Stimulated activated naive CD8-positive, alpha-beta T cell treated with anti-CD3 and anti-CD28 coated beads, Interleukin-15, Interleukin-2, amounts not matched to agents 100 ng/mL and 50 ng/mL, for 24 hours (primary cell): ENCODE data around the gene INPP5D.

Source experiments
- H3K27ac Mint-ChIP-seq: one replicate; pipeline ENCODE4 v1.8.0; 2021; ENCODE audit warnings: mild to moderate bottlenecking, mixed read lengths
- H3K27me3 Mint-ChIP-seq: one replicate; pipeline ENCODE4 v1.8.0; 2021; ENCODE audit warnings: mixed read lengths
- H3K36me3 Mint-ChIP-seq: one replicate; pipeline ENCODE4 v1.8.0; 2021; ENCODE audit warnings: low read depth, mixed read lengths
- H3K4me1 Mint-ChIP-seq: one replicate; pipeline ENCODE4 v1.8.0; 2021; ENCODE audit warnings: low read depth, mixed read lengths
- H3K4me3 Mint-ChIP-seq: one replicate; pipeline ENCODE4 v1.8.0; 2021; ENCODE audit warnings: mild to moderate bottlenecking, mixed read lengths
- H3K9me3 Mint-ChIP-seq: one replicate; pipeline ENCODE4 v1.8.0; 2021; ENCODE audit warnings: mixed read lengths

The INPP5D gene

GRCh38 chr2:233083782-233084181, 23.6 kb downstream of the INPP5D start:
- H3K27me3 Mint-ChIP-seq = no peaks in the 10 kb centered on the region
- H3K36me3 Mint-ChIP-seq = peaks cover 78% of the 10 kb centered on the region
- peak overlapping the region; percentile 64 for H3K4me3 Mint-ChIP-seq
- no peaks in the 10 kb centered on the region for H3K9me3 Mint-ChIP-seq
- H3K4me1 Mint-ChIP-seq = peaks cover 95% of the 10 kb centered on the region
- H3K27ac Mint-ChIP-seq = peak overlapping the region; percentile 92

- H3K4me1 Mint-ChIP-seq = peaks cover 92% of the 10 kb centered on the region
- H3K27ac Mint-ChIP-seq = peak overlapping the region; percentile 92
- peak overlapping the region; percentile 64 for H3K4me3 Mint-ChIP-seq
- H3K9me3 Mint-ChIP-seq = no peaks in the 10 kb centered on the region
- no peaks in the 10 kb centered on the region for H3K27me3 Mint-ChIP-seq
- H3K36me3 Mint-ChIP-seq = peaks cover 74% of the 10 kb centered on the region
These were observed 24.3 kb downstream of the INPP5D start for GRCh38 chr2:233084488-233084887.

- Mint-ChIP-seq H3K27ac (peak overlapping the region; percentile 61), H3K9me3 (no peaks in the 10 kb centered on the region), H3K36me3 (peaks cover 73% of the 10 kb centered on the region), H3K27me3 (no peaks in the 10 kb centered on the region), H3K4me1 (peaks cover 85% of the 10 kb centered on the region), H3K4me3 (peak overlapping the region; percentile 1)
These were observed 25.1 kb downstream of the INPP5D start for GRCh38 chr2:233085037-233085838.

- peak overlapping the region; percentile 1 for H3K4me3 Mint-ChIP-seq
- no peaks in the 10 kb centered on the region for H3K27me3 Mint-ChIP-seq
- H3K27ac Mint-ChIP-seq = peak overlapping the region; percentile 61
- peaks cover 71% of the 10 kb centered on the region for H3K36me3 Mint-ChIP-seq
- H3K9me3 Mint-ChIP-seq = no peaks in the 10 kb centered on the region
- H3K4me1 Mint-ChIP-seq = peaks cover 82% of the 10 kb centered on the region
These were observed 25.7 kb downstream of the INPP5D start for GRCh38 chr2:233085839-233086150.

GRCh38 chr2:233087713-233088112, 27.6 kb downstream of the INPP5D start:
- Mint-ChIP-seq H3K4me3 (no peak overlapping the region), H3K4me1 (peaks cover 80% of the 10 kb centered on the region), H3K36me3 (peaks cover 63% of the 10 kb centered on the region)

GRCh38 chr2:233088972-233089345, 28.8 kb downstream of the INPP5D start:
- Mint-ChIP-seq H3K4me3 (no peak overlapping the region), H3K27me3 (no peaks in the 10 kb centered on the region), H3K4me1 (peaks cover 80% of the 10 kb centered on the region), H3K27ac (no peak overlapping the region), H3K9me3 (no peaks in the 10 kb centered on the region), H3K36me3 (peaks cover 60% of the 10 kb centered on the region)

More at GRCh38 chr2:233087713-233088112, 27.6 kb downstream of the INPP5D start:
- Mint-ChIP-seq H3K9me3 (no peaks in the 10 kb centered on the region), H3K27me3 (no peaks in the 10 kb centered on the region), H3K27ac (no peak overlapping the region)

GRCh38 chr2:233089851-233090250, 29.7 kb downstream of the INPP5D start:
- Mint-ChIP-seq H3K9me3 (no peaks in the 10 kb centered on the region), H3K4me1 (peaks cover 77% of the 10 kb centered on the region), H3K4me3 (no peak overlapping the region), H3K27me3 (no peaks in the 10 kb centered on the region), H3K27ac (no peak overlapping the region), H3K36me3 (peaks cover 57% of the 10 kb centered on the region)

GRCh38 chr2:233090879-233091278, 30.7 kb downstream of the INPP5D start:
- Mint-ChIP-seq H3K27me3 (no peaks in the 10 kb centered on the region), H3K4me1 (peaks cover 70% of the 10 kb centered on the region), H3K27ac (no peak overlapping the region), H3K36me3 (peaks cover 53% of the 10 kb centered on the region), H3K4me3 (no peak overlapping the region), H3K9me3 (no peaks in the 10 kb centered on the region)

GRCh38 chr2:233091595-233092375, 31.6 kb downstream of the INPP5D start:
- no peaks in the 10 kb centered on the region for H3K9me3 Mint-ChIP-seq
- no peak overlapping the region for H3K4me3 Mint-ChIP-seq
- H3K27me3 Mint-ChIP-seq = no peaks in the 10 kb centered on the region
- peaks cover 53% of the 10 kb centered on the region for H3K36me3 Mint-ChIP-seq
- H3K4me1 Mint-ChIP-seq = peaks cover 68% of the 10 kb centered on the region
- H3K27ac Mint-ChIP-seq = peak overlapping the region; percentile 88

- Mint-ChIP-seq H3K27me3 (no peaks in the 10 kb centered on the region), H3K4me3 (peak overlapping the region; percentile 42), H3K4me1 (peaks cover 71% of the 10 kb centered on the region), H3K9me3 (no peaks in the 10 kb centered on the region), H3K36me3 (peaks cover 55% of the 10 kb centered on the region), H3K27ac (peak overlapping the region; percentile 88)
These were observed 32.5 kb downstream of the INPP5D start for GRCh38 chr2:233092432-233093165.

- H3K4me1 Mint-ChIP-seq = peaks cover 73% of the 10 kb centered on the region
- peak overlapping the region; percentile 88 for H3K27ac Mint-ChIP-seq
- H3K4me3 Mint-ChIP-seq = peak overlapping the region; percentile 42
- no peaks in the 10 kb centered on the region for H3K27me3 Mint-ChIP-seq
- peaks cover 53% of the 10 kb centered on the region for H3K36me3 Mint-ChIP-seq
- H3K9me3 Mint-ChIP-seq = no peaks in the 10 kb centered on the region
These were observed 33.0 kb downstream of the INPP5D start for GRCh38 chr2:233093166-233093448.

GRCh38 chr2:233093721-233094120, 33.6 kb downstream of the INPP5D start:
- H3K27me3 Mint-ChIP-seq = no peaks in the 10 kb centered on the region
- peaks cover 53% of the 10 kb centered on the region for H3K36me3 Mint-ChIP-seq
- H3K27ac Mint-ChIP-seq = no peak overlapping the region
- H3K4me3 Mint-ChIP-seq = no peak overlapping the region
- H3K4me1 Mint-ChIP-seq = peaks cover 74% of the 10 kb centered on the region
- H3K9me3 Mint-ChIP-seq = no peaks in the 10 kb centered on the region

GRCh38 chr2:233094614-233095013, 34.5 kb downstream of the INPP5D start:
- Mint-ChIP-seq H3K9me3 (no peaks in the 10 kb centered on the region), H3K4me1 (peaks cover 78% of the 10 kb centered on the region), H3K36me3 (peaks cover 58% of the 10 kb centered on the region), H3K4me3 (no peak overlapping the region), H3K27me3 (no peaks in the 10 kb centered on the region), H3K27ac (no peak overlapping the region)

GRCh38 chr2:233096006-233096405, 35.9 kb downstream of the INPP5D start:
- Mint-ChIP-seq H3K36me3 (peaks cover 63% of the 10 kb centered on the region), H3K9me3 (no peaks in the 10 kb centered on the region), H3K4me1 (peaks cover 86% of the 10 kb centered on the region), H3K27ac (no peak overlapping the region), H3K27me3 (no peaks in the 10 kb centered on the region), H3K4me3 (no peak overlapping the region)

GRCh38 chr2:233098618-233099017, 38.5 kb downstream of the INPP5D start:
- no peak overlapping the region for H3K27ac Mint-ChIP-seq
- H3K4me3 Mint-ChIP-seq = no peak overlapping the region
- H3K36me3 Mint-ChIP-seq = peaks cover 70% of the 10 kb centered on the region
- H3K4me1 Mint-ChIP-seq = peaks cover 84% of the 10 kb centered on the region
- H3K27me3 Mint-ChIP-seq = no peaks in the 10 kb centered on the region
- no peaks in the 10 kb centered on the region for H3K9me3 Mint-ChIP-seq
